ENCODE data around the gene SHC2. TPM values are rescaled to one million over a fixed set of nuclear protein-coding genes. Genes with fewer than 3 reads are reported as not detected.

The SHC2 gene
- total and polyA plus RNA-seq, 2 of the 8 experiments (the other 6 are each of a cell fraction or from before 2014, with no cell fraction given) = 4.4 to 7.3 TPM

DNA sequence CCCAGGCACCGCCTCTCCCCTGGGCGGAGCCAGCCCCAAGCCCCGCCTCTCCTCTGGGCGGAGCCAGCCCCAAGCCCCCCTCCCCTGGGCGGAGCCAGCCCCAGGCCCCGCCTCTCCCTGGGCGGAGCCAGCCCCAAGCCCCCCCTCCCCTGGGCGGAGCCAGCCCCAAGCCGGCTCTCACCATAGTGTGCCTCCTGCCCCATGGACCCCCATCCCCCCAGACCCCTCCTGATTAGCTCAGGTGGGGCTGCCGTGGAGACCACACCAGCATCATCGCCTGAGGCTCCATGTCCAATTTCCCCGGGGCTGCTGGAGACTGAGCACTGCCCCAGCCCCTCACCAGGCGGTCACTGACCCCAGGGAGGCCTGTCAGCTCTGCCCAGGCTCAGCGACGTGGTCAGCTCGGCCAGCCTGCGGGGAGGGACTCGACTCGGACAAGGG, 31.3 kb upstream of the SHC2 start (continued):
- TF ChIP-seq CBX8 (IDR thresholded peaks at IDR 0.05; ENCODE audit: borderline replicate concordance, low read depth, low read length) = no peak
- TF ChIP-seq, protein P1, sequence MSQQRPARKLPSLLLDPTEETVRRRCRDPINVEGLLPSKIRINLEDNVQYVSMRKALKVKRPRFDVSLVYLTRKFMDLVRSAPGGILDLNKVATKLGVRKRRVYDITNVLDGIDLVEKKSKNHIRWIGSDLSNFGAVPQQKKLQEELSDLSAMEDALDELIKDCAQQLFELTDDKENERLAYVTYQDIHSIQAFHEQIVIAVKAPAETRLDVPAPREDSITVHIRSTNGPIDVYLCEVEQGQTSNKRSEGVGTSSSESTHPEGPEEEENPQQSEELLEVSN (IDR thresholded peaks at IDR 0.05) = no peak
- TF ChIP-seq EGR1 (IDR thresholded peaks at IDR 0.05; ENCODE audit: borderline replicate concordance, low read depth, low read length) = no peak

Measured in H1 (cell line).